ENCODE measurements around the gene BGN.

BGN gene

GRCh38 chrX:153499341-153499740 is 4.6 kb downstream of the BGN start:
- H3K9ac ChIP-seq (ENCODE audit: low read length) = no peak overlapping the region
- H3K4me3 ChIP-seq (ENCODE audit: low read depth in 1 of 2, low read length in 2 of 2) = no peak overlapping the region
- peaks cover 0 to 27% of the 10 kb centered on the region in 2 donors for H3K27me3 ChIP-seq (ENCODE audit: control insufficient read depth in 1 of 2, insufficient read depth in 2 of 2, low read length in 2 of 2)
- no peaks in the 10 kb centered on the region for H3K9me3 ChIP-seq (ENCODE audit: low read length)
- H3K27ac ChIP-seq (ENCODE audit: low read depth, low read length) = no peak overlapping the region
- no peaks in the 10 kb centered on the region for H3K36me3 ChIP-seq (ENCODE audit: insufficient read depth, low read length)
- no peaks in the 10 kb centered on the region for H3K4me1 ChIP-seq (ENCODE audit: insufficient read depth, low read length)

GRCh38 chrX:153499876-153500275 is 5.1 kb downstream of the BGN start:
- no peaks in the 10 kb centered on the region for H3K4me1 ChIP-seq (ENCODE audit: insufficient read depth, low read length)

GRCh38 chrX:153500676-153501280 is 6.0 kb downstream of the BGN start:
- Histone ChIP-seq H3K9ac (ENCODE audit: low read length) (no peak overlapping the region), H3K4me1 (ENCODE audit: insufficient read depth, low read length) (no peaks in the 10 kb centered on the region), H3K27me3 (ENCODE audit: control insufficient read depth in 1 of 2, insufficient read depth in 2 of 2, low read length in 2 of 2) (peaks cover 0 to 25% of the 10 kb centered on the region in 2 donors), H3K9me3 (ENCODE audit: low read length) (no peaks in the 10 kb centered on the region), H3K27ac (ENCODE audit: low read depth, low read length) (no peak overlapping the region), H3K36me3 (ENCODE audit: insufficient read depth, low read length) (no peaks in the 10 kb centered on the region), H3K4me3 (ENCODE audit: low read depth in 1 of 2, low read length in 2 of 2) (no peak overlapping the region)

More at GRCh38 chrX:153499876-153500275, 5.1 kb downstream of the BGN start:
- Histone ChIP-seq H3K4me3 (ENCODE audit: low read depth in 1 of 2, low read length in 2 of 2) (no peak overlapping the region), H3K36me3 (ENCODE audit: insufficient read depth, low read length) (no peaks in the 10 kb centered on the region), H3K9ac (ENCODE audit: low read length) (no peak overlapping the region), H3K27ac (ENCODE audit: low read depth, low read length) (no peak overlapping the region), H3K9me3 (ENCODE audit: low read length) (no peaks in the 10 kb centered on the region), H3K27me3 (ENCODE audit: control insufficient read depth in 1 of 2, insufficient read depth in 2 of 2, low read length in 2 of 2) (peaks cover 0 to 29% of the 10 kb centered on the region in 2 donors)

GRCh38 chrX:153501530-153501929 is 6.8 kb downstream of the BGN start:
- Histone ChIP-seq H3K4me1 (ENCODE audit: insufficient read depth, low read length) (no peaks in the 10 kb centered on the region), H3K27me3 (ENCODE audit: control insufficient read depth in 1 of 2, insufficient read depth in 2 of 2, low read length in 2 of 2) (peaks cover 0 to 17% of the 10 kb centered on the region in 2 donors), H3K36me3 (ENCODE audit: insufficient read depth, low read length) (no peaks in the 10 kb centered on the region), H3K9ac (ENCODE audit: low read length) (no peak overlapping the region), H3K27ac (ENCODE audit: low read depth, low read length) (no peak overlapping the region), H3K9me3 (ENCODE audit: low read length) (no peaks in the 10 kb centered on the region), H3K4me3 (ENCODE audit: low read depth in 1 of 2, low read length in 2 of 2) (no peak overlapping the region)

- no peak overlapping the region for H3K27ac ChIP-seq (ENCODE audit: low read depth, low read length)
- H3K36me3 ChIP-seq (ENCODE audit: insufficient read depth, low read length) = no peaks in the 10 kb centered on the region
- H3K4me3 ChIP-seq (ENCODE audit: low read depth in 1 of 2, low read length in 2 of 2) = no peak overlapping the region
- no peak overlapping the region for H3K9ac ChIP-seq (ENCODE audit: low read length)
- no peaks in the 10 kb centered on the region for H3K4me1 ChIP-seq (ENCODE audit: insufficient read depth, low read length)
- no peaks in the 10 kb centered on the region for H3K9me3 ChIP-seq (ENCODE audit: low read length)
- H3K27me3 ChIP-seq (ENCODE audit: control insufficient read depth in 1 of 2, insufficient read depth in 2 of 2, low read length in 2 of 2) = peaks cover 0 to 16% of the 10 kb centered on the region in 2 donors
These were observed 7.4 kb downstream of the BGN start for GRCh38 chrX:153502131-153502530.

- H3K9ac ChIP-seq (ENCODE audit: low read length) = no peak overlapping the region
- H3K36me3 ChIP-seq (ENCODE audit: insufficient read depth, low read length) = no peaks in the 10 kb centered on the region
- H3K27me3 ChIP-seq (ENCODE audit: control insufficient read depth in 1 of 2, insufficient read depth in 2 of 2, low read length in 2 of 2) = peaks cover 0 to 16% of the 10 kb centered on the region in 2 donors
- H3K9me3 ChIP-seq (ENCODE audit: low read length) = no peaks in the 10 kb centered on the region
- no peak overlapping the region for H3K27ac ChIP-seq (ENCODE audit: low read depth, low read length)
- H3K4me3 ChIP-seq (ENCODE audit: low read depth in 1 of 2, low read length in 2 of 2) = no peak overlapping the region
- peaks cover 3% of the 10 kb centered on the region for H3K4me1 ChIP-seq (ENCODE audit: insufficient read depth, low read length)
These were observed 8.0 kb downstream of the BGN start for GRCh38 chrX:153502796-153503195.

- Histone ChIP-seq H3K36me3 (ENCODE audit: insufficient read depth, low read length) (no peaks in the 10 kb centered on the region), H3K9me3 (ENCODE audit: low read length) (no peaks in the 10 kb centered on the region), H3K9ac (ENCODE audit: low read length) (no peak overlapping the region), H3K4me3 (ENCODE audit: low read depth in 1 of 2, low read length in 2 of 2) (no peak overlapping the region), H3K27ac (ENCODE audit: low read depth, low read length) (no peak overlapping the region), H3K27me3 (ENCODE audit: control insufficient read depth in 1 of 2, insufficient read depth in 2 of 2, low read length in 2 of 2) (peaks cover 0 to 16% of the 10 kb centered on the region in 2 donors), H3K4me1 (ENCODE audit: insufficient read depth, low read length) (peaks cover 3% of the 10 kb centered on the region)
These were observed 9.8 kb downstream of the BGN start for GRCh38 chrX:153504445-153505016.

GRCh38 chrX:153505361-153505760 is 10.6 kb downstream of the BGN start:
- H3K27ac ChIP-seq (ENCODE audit: low read depth, low read length) = no peak overlapping the region
- no peaks in the 10 kb centered on the region for H3K36me3 ChIP-seq (ENCODE audit: insufficient read depth, low read length)
- H3K4me3 ChIP-seq (ENCODE audit: low read depth in 1 of 2, low read length in 2 of 2) = no peak overlapping the region
- H3K9ac ChIP-seq (ENCODE audit: low read length) = no peak overlapping the region
- H3K27me3 ChIP-seq (ENCODE audit: control insufficient read depth in 1 of 2, insufficient read depth in 2 of 2, low read length in 2 of 2) = peaks cover 0 to 19% of the 10 kb centered on the region in 2 donors
- no peaks in the 10 kb centered on the region for H3K9me3 ChIP-seq (ENCODE audit: low read length)
- peaks cover 3% of the 10 kb centered on the region for H3K4me1 ChIP-seq (ENCODE audit: insufficient read depth, low read length)

GRCh38 chrX:153507484-153508178 is 12.9 kb downstream of the BGN start:
- no peak overlapping the region for H3K9ac ChIP-seq (ENCODE audit: low read length)
- no peaks in the 10 kb centered on the region for H3K36me3 ChIP-seq (ENCODE audit: insufficient read depth, low read length)
- H3K27ac ChIP-seq (ENCODE audit: low read depth, low read length) = no peak overlapping the region
- H3K4me1 ChIP-seq (ENCODE audit: insufficient read depth, low read length) = peaks cover 3% of the 10 kb centered on the region
- H3K9me3 ChIP-seq (ENCODE audit: low read length) = no peaks in the 10 kb centered on the region
- H3K27me3 ChIP-seq (ENCODE audit: control insufficient read depth in 1 of 2, insufficient read depth in 2 of 2, low read length in 2 of 2) = peaks cover 0 to 19% of the 10 kb centered on the region in 2 donors
- H3K4me3 ChIP-seq (ENCODE audit: low read depth in 1 of 2, low read length in 2 of 2) = no peak overlapping the region

GRCh38 chrX:153509592-153509991 is 14.8 kb downstream of the BGN start:
- H3K4me3 ChIP-seq (ENCODE audit: low read depth in 1 of 2, low read length in 2 of 2) = no peak overlapping the region
- H3K27ac ChIP-seq (ENCODE audit: low read depth, low read length) = no peak overlapping the region
- peaks cover 3% of the 10 kb centered on the region for H3K4me1 ChIP-seq (ENCODE audit: insufficient read depth, low read length)
- peaks cover 0 to 15% of the 10 kb centered on the region in 2 donors for H3K27me3 ChIP-seq (ENCODE audit: control insufficient read depth in 1 of 2, insufficient read depth in 2 of 2, low read length in 2 of 2)
- H3K9ac ChIP-seq (ENCODE audit: low read length) = no peak overlapping the region
- no peaks in the 10 kb centered on the region for H3K36me3 ChIP-seq (ENCODE audit: insufficient read depth, low read length)
- H3K9me3 ChIP-seq (ENCODE audit: low read length) = no peaks in the 10 kb centered on the region

- no peak overlapping the region for H3K27ac ChIP-seq (ENCODE audit: low read depth, low read length)
- H3K36me3 ChIP-seq (ENCODE audit: insufficient read depth, low read length) = no peaks in the 10 kb centered on the region
These were observed 15.6 kb downstream of the BGN start for GRCh38 chrX:153510383-153510782.

More at GRCh38 chrX:153510383-153510782, 15.6 kb downstream of the BGN start:
- H3K4me1 ChIP-seq (ENCODE audit: insufficient read depth, low read length) = peaks cover 3% of the 10 kb centered on the region
- H3K27me3 ChIP-seq (ENCODE audit: control insufficient read depth in 1 of 2, insufficient read depth in 2 of 2, low read length in 2 of 2) = peaks cover 0 to 8% of the 10 kb centered on the region in 2 donors
- no peak overlapping the region for H3K4me3 ChIP-seq (ENCODE audit: low read depth in 1 of 2, low read length in 2 of 2)
- H3K9ac ChIP-seq (ENCODE audit: low read length) = no peak overlapping the region
- no peaks in the 10 kb centered on the region for H3K9me3 ChIP-seq (ENCODE audit: low read length)
